Measurements from ENCODE around the gene GPR157. TPM values are rescaled to one million over a fixed set of nuclear protein-coding genes. Genes with fewer than 3 reads are reported as not detected.
A peak's percentile ranks its signal among the peaks of the same experiment; 100 is the strongest.

GPR157 gene
- total and polyA plus RNA-seq, 2 of the 13 experiments (the other 11 are each of a cell fraction or from before 2014, with no cell fraction given) = 10.1 to 19.2 TPM

DNA sequence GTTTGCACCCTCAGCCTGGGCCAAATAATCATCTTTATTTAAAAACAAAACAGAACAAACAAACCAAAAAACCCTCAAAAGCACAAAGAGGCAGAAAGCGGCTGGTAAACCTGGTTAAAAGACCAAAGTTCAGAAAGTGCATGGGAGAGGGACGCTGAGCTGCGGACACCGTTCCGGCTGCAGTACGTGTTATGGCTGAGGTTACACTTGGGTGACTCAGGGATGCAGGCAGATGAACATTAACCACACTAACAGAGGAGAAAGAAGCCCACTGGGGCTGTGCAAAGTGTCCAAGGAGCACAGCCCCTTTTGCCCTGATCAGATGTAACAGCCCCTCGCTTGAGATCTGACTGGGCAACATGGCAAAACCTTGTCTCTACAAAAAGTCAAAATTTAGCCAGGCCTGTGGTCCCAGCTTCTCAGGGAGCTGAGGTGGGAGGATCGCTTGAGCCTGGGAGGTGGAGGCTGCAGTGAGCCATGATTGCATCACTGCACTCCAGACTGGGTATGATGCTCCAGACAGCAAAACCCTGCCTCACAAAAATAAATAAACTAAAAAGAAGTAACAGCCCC, 28.3 kb downstream of the GPR157 start (continued):
- TF ChIP-seq NFKBIZ (CRISPR knock-in tag; IDR thresholded peaks at IDR 0.05) = no peak
- TF ChIP-seq ZNF740 (CRISPR knock-in tag; IDR thresholded peaks at IDR 0.05) = no peak
- no peak for TF ChIP-seq MBNL3 (CRISPR knock-in tag; conservative IDR thresholded peaks at IDR 0.05)
- TF ChIP-seq ZNF552 (CRISPR knock-in tag; IDR thresholded peaks at IDR 0.05; ENCODE audit: borderline replicate concordance) = no peak
- TF ChIP-seq ZNF24 (IDR thresholded peaks at IDR 0.05) = no peak
- no peak for TF ChIP-seq DMTF1 (CRISPR knock-in tag; IDR thresholded peaks at IDR 0.05)
- TF ChIP-seq GTF3A (CRISPR knock-in tag; conservative IDR thresholded peaks at IDR 0.05) = no peak
- peak; percentile 67; the same call in 1 of the 2 replicates for TF ChIP-seq ARNTL (CRISPR knock-in tag; IDR thresholded peaks at IDR 0.05)
- TF ChIP-seq PTBP1 (IDR thresholded peaks at IDR 0.05; ENCODE audit: low read depth, low read length, poor library complexity, severe bottlenecking) = no peak
- no peak for TF ChIP-seq HOXA9 (CRISPR knock-in tag; IDR thresholded peaks at IDR 0.05; ENCODE audit: borderline replicate concordance)
- no peak for TF ChIP-seq ZFP41 (CRISPR knock-in tag; IDR thresholded peaks at IDR 0.05; ENCODE audit: borderline replicate concordance)
- no peak for TF ChIP-seq TAF1 (CRISPR knock-in tag; IDR thresholded peaks at IDR 0.05)
- no peak for TF ChIP-seq REL (CRISPR knock-in tag; conservative IDR thresholded peaks at IDR 0.05)
- TF ChIP-seq TBL1XR1 (IDR thresholded peaks at IDR 0.05; ENCODE audit: borderline replicate concordance, low read length, partially characterized antibody) = no peak
- TF ChIP-seq ZNF354B (CRISPR knock-in tag; IDR thresholded peaks at IDR 0.05) = no peak
- TF ChIP-seq DMAP1 (CRISPR knock-in tag; IDR thresholded peaks at IDR 0.05) = no peak
- no peak for TF ChIP-seq WIZ (CRISPR knock-in tag; IDR thresholded peaks at IDR 0.05)
- TF ChIP-seq ZHX1 (CRISPR knock-in tag; IDR thresholded peaks at IDR 0.05; ENCODE audit: low read depth) = no peak
- TF ChIP-seq ZKSCAN1 (IDR thresholded peaks at IDR 0.05; ENCODE audit: low read length) = no peak
- TF ChIP-seq NCOA1 (CRISPR knock-in tag; IDR thresholded peaks at IDR 0.05) = no peak
- peak; percentile 75; the same call in 1 of the 2 replicates for TF ChIP-seq ZNF292 (CRISPR knock-in tag; IDR thresholded peaks at IDR 0.05; ENCODE audit: borderline replicate concordance, low read depth)
- no peak for TF ChIP-seq CENPX (CRISPR knock-in tag; IDR thresholded peaks at IDR 0.05)
- TF ChIP-seq ETV5 (CRISPR knock-in tag; IDR thresholded peaks at IDR 0.05; ENCODE audit: borderline replicate concordance) = peak; percentile 71; the same call in 1 of the 2 replicates
- TF ChIP-seq KDM5B (CRISPR knock-in tag; IDR thresholded peaks at IDR 0.05; ENCODE audit: borderline replicate concordance) = 0 out of 2 replicates have a peak, but pooled peaks have one; percentile 18
- no peak for TF ChIP-seq ZNF12 (CRISPR knock-in tag; IDR thresholded peaks at IDR 0.05)
- TF ChIP-seq, protein P1, sequence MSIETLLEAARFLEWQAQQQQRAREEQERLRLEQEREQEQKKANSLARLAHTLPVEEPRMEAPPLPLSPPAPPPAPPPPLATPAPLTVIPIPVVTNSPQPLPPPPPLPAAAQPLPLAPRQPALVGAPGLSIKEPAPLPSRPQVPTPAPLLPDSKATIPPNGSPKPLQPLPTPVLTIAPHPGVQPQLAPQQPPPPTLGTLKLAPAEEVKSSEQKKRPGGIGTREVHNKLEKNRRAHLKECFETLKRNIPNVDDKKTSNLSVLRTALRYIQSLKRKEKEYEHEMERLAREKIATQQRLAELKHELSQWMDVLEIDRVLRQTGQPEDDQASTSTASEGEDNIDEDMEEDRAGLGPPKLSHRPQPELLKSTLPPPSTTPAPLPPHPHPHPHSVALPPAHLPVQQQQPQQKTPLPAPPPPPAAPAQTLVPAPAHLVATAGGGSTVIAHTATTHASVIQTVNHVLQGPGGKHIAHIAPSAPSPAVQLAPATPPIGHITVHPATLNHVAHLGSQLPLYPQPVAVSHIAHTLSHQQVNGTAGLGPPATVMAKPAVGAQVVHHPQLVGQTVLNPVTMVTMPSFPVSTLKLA (IDR thresholded peaks at IDR 0.05) = no peak

Measured in HepG2 (cell line).